Loucy (cell line): Measurements from ENCODE around the gene KRT86.

Experiments
- CTCF ChIP-seq: fragments of 200-600 bp; sonication (generic); conservative IDR thresholded peaks from 2 replicates; pipeline ENCODE4 v1.5.1; 2014; ENCODE audit warnings: mild to moderate bottlenecking, antibody characterized with exemption, low read length
- EZH2phosphoT487 ChIP-seq: fragments of 200-600 bp; IDR thresholded peaks from 2 replicates; pipeline ENCODE4 v1.6.1; 2018; ENCODE audit warnings: antibody characterized with exemption, mild to moderate bottlenecking, moderate library complexity, borderline replicate concordance

DNA sequence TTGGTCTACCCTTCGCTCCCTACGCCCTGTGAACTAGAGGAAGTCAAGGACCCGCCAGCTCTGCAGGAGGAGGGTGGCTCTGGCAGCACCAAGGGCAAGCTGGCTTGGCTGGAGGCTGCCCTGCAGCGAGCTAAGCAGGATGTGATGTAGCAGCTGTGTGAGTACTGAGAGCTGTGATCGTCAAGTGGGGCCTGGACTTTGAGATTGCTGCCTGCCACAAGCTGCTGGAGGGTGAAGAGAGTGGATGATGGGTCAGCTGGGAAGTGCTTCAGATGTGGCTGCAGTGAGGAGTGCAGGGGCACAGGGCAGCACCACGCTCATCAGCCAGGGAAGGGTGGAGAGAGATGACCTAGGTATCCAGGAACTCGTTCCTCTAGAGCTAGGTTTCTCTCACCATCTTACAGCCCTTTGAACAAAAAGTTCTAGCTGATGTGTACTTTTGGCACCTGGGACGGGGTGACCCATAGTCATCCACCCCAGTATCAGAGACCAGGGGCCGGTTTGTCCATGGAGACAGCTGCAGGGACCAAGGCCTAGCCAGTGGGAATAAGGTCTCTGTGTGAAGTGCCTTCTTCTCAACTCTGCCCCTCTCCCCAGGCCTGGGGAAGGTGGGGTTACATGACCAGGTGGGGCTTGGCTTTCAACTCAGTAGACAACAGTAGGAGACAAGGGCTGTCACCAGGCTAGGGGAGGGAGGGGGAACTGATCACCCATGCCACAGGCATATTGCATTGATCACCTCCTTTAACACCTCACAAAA lies 3.2 kb downstream of the KRT86 start:
- TF ChIP-seq CTCF (no peak), EZH2phosphoT487 (no peak)
